GM23338 (cell line): ENCODE measurements around the gene ANO10. TPM values are rescaled to one million over a fixed set of nuclear protein-coding genes. Genes with fewer than 3 reads are reported as not detected.

Source experiments
- ATAC-seq: fragments of 200-7000 bp; cut with Tn5 transposase; 3 replicates; pipeline ENCODE4 v1.9.1; 2020
- DNase-seq: peaks from one replicate; pipeline ENCODE4 v3.0.0-alpha.2; 2015; ENCODE audit warnings: low spot score
- H2AFZ ChIP-seq: fragments of 200-600 bp; sonication (generic); 2 replicates; pipeline ENCODE4 v1.8.0; 2016; ENCODE audit warnings: antibody characterized with exemption, mild to moderate bottlenecking, moderate library complexity
- H3F3A ChIP-seq: fragments of 200-600 bp; sonication (generic); replicated peaks from 2 replicates; pipeline ENCODE4 v1.8.0; 2017; ENCODE audit warnings: antibody characterized with exemption, mixed run types, low read depth
- H3K27ac ChIP-seq: fragments of 200-600 bp; sonication (generic); 2 replicates; pipeline ENCODE4 v1.6.1; 2016; ENCODE audit warnings: low read depth
- H3K27me3 ChIP-seq: fragments of 200-600 bp; sonication (generic); 2 replicates; pipeline ENCODE4 v1.8.0; 2016; ENCODE audit warnings: mild to moderate bottlenecking, mixed run types, moderate library complexity; ENCODE audit not compliant: insufficient read depth
- H3K36me3 ChIP-seq: fragments of 200-600 bp; sonication (generic); 2 replicates; pipeline ENCODE4 v1.8.0; 2016; ENCODE audit warnings: mild to moderate bottlenecking; ENCODE audit not compliant: insufficient read depth
- H3K4me1 ChIP-seq: fragments of 200-600 bp; sonication (generic); 2 replicates; pipeline ENCODE4 v1.8.0; 2016; ENCODE audit warnings: mild to moderate bottlenecking, moderate library complexity; ENCODE audit not compliant: insufficient read depth
- H3K4me2 ChIP-seq: fragments of 200-600 bp; sonication (generic); 2 replicates; pipeline ENCODE4 v1.7.1; 2017; ENCODE audit warnings: mixed run types
- H3K4me3 ChIP-seq: fragments of 200-600 bp; sonication (generic); 2 replicates; pipeline ENCODE4 v1.6.1; 2016; ENCODE audit warnings: mixed run types
- H3K79me2 ChIP-seq: fragments of 200-600 bp; sonication (generic); replicated peaks from 2 replicates; pipeline ENCODE4 v1.8.0; 2017; ENCODE audit warnings: mild to moderate bottlenecking; ENCODE audit not compliant: insufficient read depth
- H3K9me2 ChIP-seq: fragments of 200-600 bp; sonication (generic); 2 replicates; pipeline ENCODE4 v1.8.0; 2017; ENCODE audit not compliant: insufficient read depth
- H4K20me1 ChIP-seq: fragments of 200-600 bp; sonication (generic); replicated peaks from 2 replicates; pipeline ENCODE4 v1.8.0; 2017; ENCODE audit warnings: mild to moderate bottlenecking; ENCODE audit not compliant: insufficient read depth
- H3K27ac Mint-ChIP-seq: 2 replicates; pipeline ENCODE4 v1.8.0; 2020; ENCODE audit warnings: inconsistent platforms, mild to moderate bottlenecking, moderate library complexity, mixed read lengths
- H3K27me3 Mint-ChIP-seq: 3 replicates; pipeline ENCODE4 v1.8.0; 2022; ENCODE audit warnings: low read depth, mild to moderate bottlenecking, moderate library complexity, mixed read lengths, inconsistent platforms; ENCODE audit not compliant: insufficient read depth, poor library complexity
- H3K36me3 Mint-ChIP-seq: 3 replicates; pipeline ENCODE4 v1.8.0; 2021; ENCODE audit warnings: low read depth, mild to moderate bottlenecking, inconsistent platforms, moderate library complexity, mixed read lengths
- H3K4me1 Mint-ChIP-seq: 3 replicates; pipeline ENCODE4 v1.8.0; 2020; ENCODE audit warnings: mild to moderate bottlenecking, inconsistent platforms, mixed read lengths
- H3K4me3 Mint-ChIP-seq: 3 replicates; pipeline ENCODE4 v1.8.0; 2021; ENCODE audit warnings: moderate library complexity, mild to moderate bottlenecking, inconsistent platforms, mixed read lengths
- H3K9me3 Mint-ChIP-seq: 3 replicates; pipeline ENCODE4 v1.8.0; 2020; ENCODE audit warnings: moderate library complexity, mild to moderate bottlenecking, inconsistent platforms, mixed read lengths
- CREB1 ChIP-seq: fragments of 250-450 bp; sonication (Bioruptor Pico); IDR thresholded peaks from 2 replicates; pipeline ENCODE4 v1.5.0; 2020; ENCODE audit warnings: low read depth, mild to moderate bottlenecking, moderate library complexity
- CTCF ChIP-seq, 2 experiments: fragments of 200-600 bp in 1 of 2; sonication (generic) in 1 of 2; conservative IDR thresholded peaks; 2 replicates each; pipeline versions ENCODE4 v1.5.1 to v1.6.1; 2016 to 2017; ENCODE audit warnings: antibody characterized with exemption in 2 of 2, low read depth in 2 of 2, mild to moderate bottlenecking in 2 of 2, moderate library complexity in 1 of 2
- EZH2phosphoT487 ChIP-seq: fragments of 200-600 bp; sonication (generic); IDR thresholded peaks from one replicate; pipeline ENCODE4 v1.8.1; 2018; ENCODE audit warnings: antibody characterized with exemption; ENCODE audit not compliant: unreplicated experiment
- POLR2AphosphoS5 ChIP-seq: IDR thresholded peaks from 2 replicates; pipeline ENCODE4 v1.6.1; 2016; ENCODE audit warnings: antibody characterized with exemption, low read depth
- STAT1 ChIP-seq: IDR thresholded peaks from one replicate; pipeline ENCODE4 v1.6.1; 2016; ENCODE audit warnings: antibody characterized with exemption; ENCODE audit not compliant: unreplicated experiment
- ZNF462 ChIP-seq: fragments of 250-450 bp; sonication (Bioruptor Pico); IDR thresholded peaks from 2 replicates; pipeline ENCODE4 v1.5.0; 2020; ENCODE audit warnings: mild to moderate bottlenecking, moderate library complexity
- polyA plus RNA-seq: library from polyadenylated mRNA; unstranded; fragments of >200 nt; fragmentation: Nextera tagmentation; extraction: Ambion mirVana; gene quantifications from 2 replicates; pipeline ENCODE4 v1.2.1, GENCODE V29; 2016
- total RNA-seq: library from RNA; depleted of rRNA; stranded (reverse); fragments of >200 nt; shearing (Covaris generic); gene quantifications from 2 replicates; pipeline ENCODE4 v1.2.3, GENCODE V29; 2014

ANO10 gene
- total and polyA plus RNA-seq, 2 experiments from 2014 or later = 29.2 to 48.1 TPM

GRCh38 chr3:43344520-43344919 lies 277.3 kb downstream of the ANO10 start (continued):
- TF ChIP-seq ZNF462 (CRISPR knock-in tag) (no peak), CREB1 (CRISPR knock-in tag) (no peak), POLR2AphosphoS5 (no peak), STAT1 (no peak)

GRCh38 chr3:43343815-43344214 lies 278.0 kb downstream of the ANO10 start:
- Mint-ChIP-seq H3K27me3 (peaks cover 13% of the 10 kb centered on the region), H3K9me3 (peaks cover 2% of the 10 kb centered on the region; the same call in 2 of the 3 replicates), H3K4me3 (no peak overlapping the region), H3K4me1 (peaks cover 36% of the 10 kb centered on the region), H3K36me3 (peaks cover 44% of the 10 kb centered on the region), H3K27ac (peak overlapping the region; percentile 43)
- H3K4me2 ChIP-seq = peak overlapping the region; percentile 35; the same call in 1 of the 2 replicates
- no peaks in the 10 kb centered on the region for H3K79me2 ChIP-seq
- no peaks in the 10 kb centered on the region; the same call in 1 of the 2 replicates for H4K20me1 ChIP-seq
- no peak overlapping the region for H2AFZ ChIP-seq
- no peaks in the 10 kb centered on the region for H3F3A ChIP-seq
- peaks cover 11% of the 10 kb centered on the region; the same call in 1 of the 2 replicates for H3K4me1 ChIP-seq
- H3K4me3 ChIP-seq = no peak overlapping the region
- DNase-seq (no peak), ATAC-seq (peak; percentile 53)
- no peaks in the 10 kb centered on the region for H3K27me3 ChIP-seq
- H3K9me2 ChIP-seq = no peaks in the 10 kb centered on the region
- H3K27ac ChIP-seq = peak overlapping the region; percentile 27; the same call in 1 of the 2 replicates
- H3K36me3 ChIP-seq = peaks cover under 1% of the 10 kb centered on the region
- TF ChIP-seq EZH2phosphoT487 = no peak
- TF ChIP-seq POLR2AphosphoS5 = no peak
- TF ChIP-seq ZNF462 (CRISPR knock-in tag) = no peak
- no peak for TF ChIP-seq CREB1 (CRISPR knock-in tag)
- no peak for TF ChIP-seq CTCF (conservative IDR thresholded peaks at IDR 0.05; ENCODE audit: low read depth in 2 of 2)
